HepG2 (cell line): ENCODE results near the gene FRMD6. TPM values are rescaled to one million over a fixed set of nuclear protein-coding genes. Genes with fewer than 3 reads are reported as not detected.

Source experiments
- ATAC-seq: fragments of 200-7000 bp; cut with Tn5 transposase; 3 replicates; pipeline ENCODE4 v1.9.1; 2020; ENCODE audit warnings: mild to moderate bottlenecking, moderate library complexity
- BruUV-seq: library from RNA; stranded (reverse); fragments of 400-500 nt; replicated peaks from 2 replicates; lab custom pipeline; 2021; lab: Mats Ljungman, UMichigan
- CTCF ChIA-PET: fragments of 300-600 bp; formaldehyde crosslinking; extraction: SDS; loops from one replicate; lab custom pipeline; 2021; ENCODE audit warnings: low total read pairs, inconsistent platforms, low intra/inter-chr PET ratio; lab: Yijun Ruan, JAX
- POLR2A ChIA-PET: fragments of 350-600 bp; sonication (Branson Sonifier 250); formaldehyde crosslinking; loops from one replicate; lab custom pipeline; 2020; ENCODE audit warnings: antibody characterized with exemption, inconsistent platforms; lab: Yijun Ruan, JAX
- DNase-seq: peaks from one replicate; pipeline ENCODE4 v3.0.0-alpha.2; 2015; ENCODE audit warnings: low spot score
- FAIRE-seq: peaks from 3 replicates; lab custom pipeline; 2011; peaks lifted over from hg19 to GRCh38; lab: Jason Lieb, UNC
- H2AFZ ChIP-seq: one replicate; pipeline ENCODE4 v1.6.1; 2011; ENCODE audit warnings: low read length, inconsistent platforms
- H3K27ac ChIP-seq: fragments of 300-600 bp; 3 replicates; pipeline ENCODE4 v1.8.0; 2011; ENCODE audit warnings: mixed run types, mild to moderate bottlenecking, mixed read lengths, low read length, inconsistent platforms; ENCODE audit not compliant: insufficient read depth; ENCODE audit errors: extremely low read length
- H3K27me3 ChIP-seq, 2 experiments: fragments of 200-600 bp in 1 of 2; 2 replicates in 1 of 2; 3 replicates in 1 of 2; pipeline versions ENCODE4 v1.6.0 to v1.8.0; 2011; ENCODE audit warnings: low read length in 2 of 2, mild to moderate bottlenecking in 2 of 2, moderate library complexity in 2 of 2, inconsistent platforms in 1 of 2; ENCODE audit not compliant: insufficient read depth in 2 of 2, control insufficient read depth in 1 of 2
- H3K36me3 ChIP-seq, 2 experiments: fragments of 200-600 bp in 1 of 2; replicated peaks in 1 of 2; 2 replicates in 1 of 2; 3 replicates in 1 of 2; pipeline versions ENCODE4 v1.5.1 to v1.8.0; 2011; ENCODE audit warnings: low read length in 2 of 2, inconsistent platforms in 1 of 2; ENCODE audit not compliant: insufficient read depth in 2 of 2, control insufficient read depth in 1 of 2
- H3K4me1 ChIP-seq: 2 replicates; pipeline ENCODE4 v1.5.1; 2012; ENCODE audit warnings: low read length, inconsistent platforms; ENCODE audit not compliant: insufficient read depth
- H3K4me2 ChIP-seq: 2 replicates; pipeline ENCODE4 v1.6.0; 2011; ENCODE audit warnings: low read depth, low read length, inconsistent platforms
- H3K4me3 ChIP-seq, 3 experiments: fragments of 200-600 bp in 1 of 3; sonication (generic), shearing (Covaris generic) in 1 of 3; replicated peaks in 1 of 3; 2 replicates each; pipeline ENCODE4 v1.5.1; 2011 to 2016; ENCODE audit warnings: low read length in 3 of 3, inconsistent platforms in 2 of 3, low read depth in 2 of 3, mild to moderate bottlenecking in 2 of 3, control low read depth in 1 of 3, mixed read lengths in 1 of 3; ENCODE audit not compliant: insufficient read depth in 1 of 3
- H3K79me2 ChIP-seq: one replicate; pipeline ENCODE4 v1.6.1; 2011; ENCODE audit warnings: low read length, inconsistent platforms; ENCODE audit not compliant: insufficient read depth
- H3K9ac ChIP-seq: 2 replicates; pipeline ENCODE4 v1.6.0; 2011; ENCODE audit warnings: mild to moderate bottlenecking, low read depth, low read length, inconsistent platforms; ENCODE audit not compliant: insufficient read depth
- H3K9me3 ChIP-seq: 2 replicates; pipeline ENCODE4 v1.5.1; 2012; ENCODE audit warnings: mild to moderate bottlenecking, low read length
- H4K20me1 ChIP-seq: 2 replicates; pipeline ENCODE4 v1.6.0; 2011; ENCODE audit warnings: inconsistent platforms, mild to moderate bottlenecking, low read length, moderate library complexity; ENCODE audit not compliant: insufficient read depth
- ASH2L ChIP-seq: fragments of 300-600, 200-600 bp; sonication (generic); IDR thresholded peaks from 2 replicates; pipeline ENCODE4 v1.7.0; 2017; ENCODE audit warnings: low read depth, mild to moderate bottlenecking, moderate library complexity, mixed read lengths, low read length; ENCODE audit not compliant: insufficient read length
- FOXP1 ChIP-seq, 2 experiments: fragments of 450-650 bp in 1 of 2; IDR thresholded peaks; 2 replicates each; pipeline ENCODE4 v1.6.1; 2017 to 2018; ENCODE audit warnings: antibody characterized with exemption in 1 of 2
- HOXA3 ChIP-seq: sonication (generic); formaldehyde crosslinking; IDR thresholded peaks from 2 replicates; pipeline ENCODE4 v1.5.0; 2020; ENCODE audit warnings: missing genetic modification reagents
- MAF1 ChIP-seq: sonication (generic); formaldehyde crosslinking; IDR thresholded peaks from 2 replicates; pipeline ENCODE4 v1.5.0; 2020; ENCODE audit warnings: missing genetic modification reagents, borderline replicate concordance
- MXI1 ChIP-seq: IDR thresholded peaks from 3 replicates; pipeline ENCODE4 v1.6.1; 2012; ENCODE audit warnings: low read depth, low read length, inconsistent platforms, borderline replicate concordance
- NKX3-1 ChIP-seq: sonication (generic); formaldehyde crosslinking; IDR thresholded peaks from 2 replicates; pipeline ENCODE4 v1.5.0; 2020; ENCODE audit warnings: missing genetic modification reagents
- NRL ChIP-seq: sonication (generic); formaldehyde crosslinking; IDR thresholded peaks from 2 replicates; pipeline ENCODE4 v1.5.0; 2020; ENCODE audit warnings: missing genetic modification reagents, mild to moderate bottlenecking, moderate library complexity, borderline replicate concordance
- PHF21A ChIP-seq: sonication (generic); formaldehyde crosslinking; IDR thresholded peaks from 2 replicates; pipeline ENCODE4 v1.5.0; 2020; ENCODE audit warnings: mild to moderate bottlenecking, missing genetic modification reagents
- RARA ChIP-seq: IDR thresholded peaks from 2 replicates; pipeline ENCODE4 v1.6.1; 2016; ENCODE audit warnings: missing genetic modification reagents, missing compliant biosample characterization
- RBFOX2 ChIP-seq: fragments of 200-400 bp; formaldehyde crosslinking; IDR thresholded peaks from 2 replicates; pipeline ENCODE4 v1.6.1; 2017; ENCODE audit warnings: low read depth, mild to moderate bottlenecking, low read length
- SALL1 ChIP-seq: sonication (generic); formaldehyde crosslinking; IDR thresholded peaks from 2 replicates; pipeline ENCODE4 v1.8.0; 2022; ENCODE audit warnings: mild to moderate bottlenecking, missing genetic modification reagents
- THYN1 ChIP-seq: sonication (generic); formaldehyde crosslinking; IDR thresholded peaks from 2 replicates; pipeline ENCODE4 v1.8.1; 2023; ENCODE audit warnings: low read depth, mild to moderate bottlenecking, moderate library complexity, missing genetic modification reagents, borderline replicate concordance
- ZFX ChIP-seq: sonication (generic); formaldehyde crosslinking; IDR thresholded peaks from 2 replicates; pipeline ENCODE4 v1.4.0; 2020; ENCODE audit warnings: mild to moderate bottlenecking, low read depth, missing genetic modification reagents, moderate library complexity
- ZKSCAN8 ChIP-seq: IDR thresholded peaks from 2 replicates; pipeline ENCODE4 v1.6.1; 2016; ENCODE audit warnings: borderline replicate concordance, missing genetic modification reagents, missing compliant biosample characterization
- ZNF160 ChIP-seq: sonication (generic); formaldehyde crosslinking; IDR thresholded peaks from 2 replicates; pipeline ENCODE4 v1.8.0; 2022; ENCODE audit warnings: mild to moderate bottlenecking, inconsistent platforms, missing genetic modification reagents
- ZNF235 ChIP-seq: sonication (generic); formaldehyde crosslinking; IDR thresholded peaks from 2 replicates; pipeline ENCODE4 v1.8.1; 2023; ENCODE audit warnings: mild to moderate bottlenecking, missing genetic modification reagents, borderline replicate concordance
- ZNF501 ChIP-seq: sonication (generic); formaldehyde crosslinking; IDR thresholded peaks from 2 replicates; pipeline ENCODE4 v1.5.1; 2020; ENCODE audit warnings: mild to moderate bottlenecking, moderate library complexity, missing genetic modification reagents
- ZNF597 ChIP-seq: sonication (generic); formaldehyde crosslinking; IDR thresholded peaks from 2 replicates; pipeline ENCODE4 v1.5.0; 2020; ENCODE audit warnings: missing genetic modification reagents
- WGBS: methylation state at CpG from one replicate; pipeline ENCODE4 v1.1.6; 2017; ENCODE audit warnings: low lambda C conversion rate; 5-methylcytosine and 5-hydroxymethylcytosine counted together
- in situ Hi-C: cut with HindIII; loops from 2 replicates; pipeline ENCODE4 v1.10.0; 2017; ENCODE audit warnings: low pct_unique_long_range_greater_than_20kb; ENCODE audit not compliant: extremely low pct_ligation_motif_present
- intact Hi-C: fragments of 100-400 bp; cut with micrococcal nuclease; formaldehyde crosslinking; loops from one replicate; pipeline ENCODE4 v1.10.0; 2022; ENCODE audit not compliant: unreplicated experiment
- polyA plus RNA-seq, 8 experiments: library from polyadenylated mRNA; depleted of rRNA in 3 of 8; stranded (reverse) in 7 of 8; unstranded in 1 of 8; fragments of >200 nt; fragmentation: Illumina TruSeq in 4 of 8; extraction: Trizol in 4 of 8; gene quantifications; 2 replicates each; pipeline versions ENCODE4 v1.2.1 to v1.2.3, GENCODE V29; 2011 to 2016; ENCODE audit warnings: low read depth in 4 of 8, missing spikeins in 1 of 8, mixed read lengths in 1 of 8; ENCODE audit not compliant: insufficient read depth in 1 of 8
- total RNA-seq, 5 experiments: library from RNA; depleted of rRNA; stranded (reverse); fragments of >200 nt; fragmentation: Illumina TruSeq; extraction: Trizol; gene quantifications; 2 replicates each; pipeline ENCODE4 v1.2.3, GENCODE V29; 2016; ENCODE audit warnings: low read depth in 1 of 5

The FRMD6 gene
- total and polyA plus RNA-seq, 2 of the 13 experiments (the other 11 are each of a cell fraction or from before 2014, with no cell fraction given) = 2.4 to 5.4 TPM

GRCh38 chr14:51660741-51661140 lies 9.0 kb downstream of the FRMD6 start:
- in situ Hi-C loops = no loop called here
- FAIRE-seq = no peak
- H3K4me2 ChIP-seq = no peak overlapping the region
- intact Hi-C loops = no loop called here
- no peaks in the 10 kb centered on the region for H3K79me2 ChIP-seq
- no peaks in the 10 kb centered on the region for H3K9me3 ChIP-seq
- WGBS = 92% methylated on average over 2 of the region's 2 CpGs
- no TSS peak for BruUV-seq
- H3K27me3 ChIP-seq = no peaks in the 10 kb centered on the region
- H3K27ac ChIP-seq = no peak overlapping the region
- TF ChIP-seq ZNF597 (CRISPR knock-in tag) = no peak
- no peak for TF ChIP-seq ASH2L
- no peak for TF ChIP-seq PHF21A (CRISPR knock-in tag)
- TF ChIP-seq ZNF160 = no peak
- TF ChIP-seq ZNF501 (CRISPR knock-in tag) = no peak
- ATAC-seq = no peak
- no peaks in the 10 kb centered on the region for H3K36me3 ChIP-seq
- CTCF ChIA-PET = no interaction called here
- no peak overlapping the region for H3K9ac ChIP-seq
- POLR2A ChIA-PET = no interaction called here
- DNase-seq = no peak
- no peaks in the 10 kb centered on the region for H3K4me1 ChIP-seq
- H3K4me3 ChIP-seq = no peak overlapping the region
- H4K20me1 ChIP-seq = no peaks in the 10 kb centered on the region
- H2AFZ ChIP-seq = no peak overlapping the region

- H3K9ac ChIP-seq = no peak overlapping the region
- BruUV-seq = no TSS peak
- no peak for FAIRE-seq
- H4K20me1 ChIP-seq = no peaks in the 10 kb centered on the region
- H3K27me3 ChIP-seq = no peaks in the 10 kb centered on the region
- H3K4me3 ChIP-seq = no peak overlapping the region
- ChIA-PET POLR2A (no interaction called here), CTCF (no interaction called here)
- H3K36me3 ChIP-seq = no peaks in the 10 kb centered on the region
- ATAC-seq = no peak
- in situ Hi-C loops = no loop called here
- no peak overlapping the region for H3K27ac ChIP-seq
- H3K9me3 ChIP-seq = no peaks in the 10 kb centered on the region
- no peak overlapping the region for H2AFZ ChIP-seq
- H3K4me1 ChIP-seq = peaks cover under 1% of the 10 kb centered on the region; the same call in 1 of the 2 replicates
- intact Hi-C loops = no loop called here
- no peak for DNase-seq
- no peak overlapping the region for H3K4me2 ChIP-seq
- H3K79me2 ChIP-seq = no peaks in the 10 kb centered on the region
- TF ChIP-seq MAF1 (CRISPR knock-in tag) = no peak
- TF ChIP-seq ZFX (CRISPR knock-in tag) = no peak
- TF ChIP-seq NKX3-1 (CRISPR knock-in tag) = no peak
- TF ChIP-seq ZNF597 (CRISPR knock-in tag) = no peak
- TF ChIP-seq ZNF235 (CRISPR knock-in tag) = no peak
- TF ChIP-seq NRL = no peak
- no peak for TF ChIP-seq THYN1 (CRISPR knock-in tag)
- TF ChIP-seq FOXP1 (IDR thresholded peaks at IDR 0.05) = no peak
- TF ChIP-seq FOXP1 (CRISPR knock-in tag; IDR thresholded peaks at IDR 0.05) = no peak
- TF ChIP-seq MXI1 = no peak
- no peak for TF ChIP-seq SALL1 (CRISPR knock-in tag)
- TF ChIP-seq HOXA3 (CRISPR knock-in tag) = no peak
- TF ChIP-seq ZKSCAN8 (CRISPR knock-in tag) = no peak
- no peak for TF ChIP-seq RBFOX2
- TF ChIP-seq RARA (CRISPR knock-in tag) = no peak
Observed at GRCh38 chr14:51661504-51661903, 9.8 kb downstream of the FRMD6 start.
